GM19467 (cell line): Measurements from ENCODE around the gene RALGPS2.
"Not testable (repeated sequence)": the region's sequence is repeated elsewhere in the genome, so short reads cannot be mapped to it uniquely, and the experiment has no call there.

Experiments used
- ATAC-seq: cut with Tn5 transposase; IDR thresholded peaks from one replicate; pipeline ENCODE4 v1.9.1; 2021; ENCODE audit warnings: mild to moderate bottlenecking, moderate library complexity; ENCODE audit not compliant: unreplicated experiment

Gene RALGPS2

GRCh38 chr1:178724376-178724727 is 692 bp upstream of the RALGPS2 start:
- no peak for ATAC-seq

GRCh38 chr1:178725466-178726086 is 532 bp downstream of the RALGPS2 start:
- ATAC-seq = peak; percentile 22

- peak; percentile 73 for ATAC-seq
Observed at GRCh38 chr1:178726087-178726517, 1.1 kb downstream of the RALGPS2 start.

GRCh38 chr1:178726545-178726944 is 1.5 kb downstream of the RALGPS2 start:
- no peak for ATAC-seq

DNA sequence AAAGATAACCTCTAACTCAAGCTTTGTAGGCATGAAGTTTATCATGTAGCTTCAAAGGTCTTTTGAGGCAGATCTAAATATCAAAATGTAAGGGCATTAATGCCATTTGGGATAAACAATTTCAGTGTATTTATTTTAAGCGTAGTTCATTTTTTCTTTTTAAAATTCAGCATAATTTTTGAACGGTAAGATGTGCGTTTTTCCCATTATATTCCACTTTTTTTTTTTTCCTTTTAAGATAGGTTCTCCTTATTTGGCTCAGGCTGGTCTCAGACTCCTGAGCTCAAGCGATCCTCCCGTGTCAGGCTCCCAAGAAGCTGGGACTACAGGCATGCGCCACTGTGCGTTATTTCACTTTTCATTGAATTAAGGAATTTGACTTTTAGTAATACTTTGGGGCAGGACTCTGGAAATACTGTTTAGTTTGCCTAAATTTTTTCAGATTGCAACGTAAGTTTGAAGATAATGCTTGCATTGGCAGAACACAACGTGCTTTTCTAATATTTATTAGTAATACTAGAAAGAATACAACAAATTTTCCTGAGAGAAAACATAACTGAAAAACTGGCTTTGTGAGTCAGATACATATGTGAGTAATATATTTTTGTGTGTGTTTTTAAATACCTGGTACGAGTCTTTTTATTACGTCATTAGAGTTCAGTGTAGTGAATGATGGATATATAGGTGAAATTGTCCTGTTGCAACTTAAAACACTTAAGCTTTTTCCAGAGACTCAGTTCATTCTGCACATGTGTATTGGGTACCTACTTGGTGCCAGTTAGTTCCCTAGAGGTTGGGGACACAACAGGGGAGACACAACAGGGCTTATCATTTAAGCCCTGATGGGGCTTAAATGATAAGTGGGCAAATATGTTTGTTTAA is 2.2 kb downstream of the RALGPS2 start:
- ATAC-seq = no peak

GRCh38 chr1:178733972-178734371 is 8.9 kb downstream of the RALGPS2 start:
- ATAC-seq = no peak

GRCh38 chr1:178738780-178739179 is 13.7 kb downstream of the RALGPS2 start:
- no peak for ATAC-seq

GRCh38 chr1:178739285-178740045 is 14.4 kb downstream of the RALGPS2 start:
- no peak for ATAC-seq

DNA sequence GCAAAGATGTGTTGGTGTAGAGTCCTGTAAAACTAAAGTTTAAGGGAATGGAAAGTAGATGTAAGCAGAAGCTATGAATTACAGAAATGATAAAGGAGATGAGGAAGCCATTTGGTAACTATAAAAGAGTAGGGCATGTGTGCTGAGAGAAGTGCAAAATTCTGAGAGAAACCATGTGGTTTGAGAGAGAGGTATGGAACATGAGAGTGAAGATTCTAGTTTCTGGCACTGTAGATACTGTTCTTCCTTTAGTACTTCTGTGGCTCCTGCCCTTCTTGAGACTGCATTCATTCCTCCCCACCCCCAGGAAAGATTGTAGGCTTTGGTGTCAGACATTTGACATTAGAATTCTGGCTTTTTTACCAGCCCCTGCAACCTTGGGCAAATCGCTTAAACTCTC is 15.4 kb downstream of the RALGPS2 start:
- ATAC-seq = no peak

DNA sequence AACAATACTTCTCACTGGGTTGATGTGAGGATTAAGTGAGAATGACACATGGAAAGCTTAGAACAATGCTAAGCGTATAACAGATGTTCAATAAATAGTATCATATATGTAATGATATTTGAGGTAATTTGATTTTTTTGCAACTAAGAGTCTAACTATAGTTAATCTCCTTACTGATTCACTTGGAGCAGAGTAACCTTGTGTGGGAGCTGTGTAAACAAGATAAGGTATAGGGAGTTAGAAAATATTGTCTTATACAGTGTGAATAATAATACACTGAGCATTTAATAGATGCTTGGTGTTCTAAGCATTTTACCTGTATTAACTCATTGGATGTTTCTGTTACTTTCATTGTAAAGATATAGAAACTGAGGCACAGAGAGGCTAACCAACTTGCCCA is 15.9 kb downstream of the RALGPS2 start:
- no peak for ATAC-seq

- no peak for ATAC-seq
Observed at GRCh38 chr1:178743801-178744200, 18.8 kb downstream of the RALGPS2 start.

- no peak for ATAC-seq
Observed at GRCh38 chr1:178745260-178745659, 20.2 kb downstream of the RALGPS2 start.

DNA sequence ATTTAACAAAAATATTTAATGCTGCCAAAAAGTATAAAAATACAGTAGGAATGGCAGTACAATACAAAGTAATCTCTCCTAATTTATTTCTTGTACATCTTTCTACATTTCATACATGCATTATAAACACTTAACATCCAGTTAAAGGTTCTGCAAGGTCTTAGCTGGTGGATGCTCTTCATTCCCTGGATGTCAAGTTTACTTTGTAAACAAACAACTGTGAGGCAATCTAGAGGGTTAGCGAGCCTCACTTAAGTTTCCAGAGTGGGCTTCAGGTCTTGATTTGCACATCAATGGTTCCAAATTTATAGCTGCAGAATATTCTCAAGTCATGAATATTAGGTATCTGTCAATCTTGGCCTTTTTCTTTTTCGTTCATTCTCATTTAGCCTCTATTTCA is 21.3 kb downstream of the RALGPS2 start:
- no peak for ATAC-seq

- ATAC-seq = not testable (repeated sequence)
Observed at GRCh38 chr1:178747361-178747760, 22.3 kb downstream of the RALGPS2 start.

DNA sequence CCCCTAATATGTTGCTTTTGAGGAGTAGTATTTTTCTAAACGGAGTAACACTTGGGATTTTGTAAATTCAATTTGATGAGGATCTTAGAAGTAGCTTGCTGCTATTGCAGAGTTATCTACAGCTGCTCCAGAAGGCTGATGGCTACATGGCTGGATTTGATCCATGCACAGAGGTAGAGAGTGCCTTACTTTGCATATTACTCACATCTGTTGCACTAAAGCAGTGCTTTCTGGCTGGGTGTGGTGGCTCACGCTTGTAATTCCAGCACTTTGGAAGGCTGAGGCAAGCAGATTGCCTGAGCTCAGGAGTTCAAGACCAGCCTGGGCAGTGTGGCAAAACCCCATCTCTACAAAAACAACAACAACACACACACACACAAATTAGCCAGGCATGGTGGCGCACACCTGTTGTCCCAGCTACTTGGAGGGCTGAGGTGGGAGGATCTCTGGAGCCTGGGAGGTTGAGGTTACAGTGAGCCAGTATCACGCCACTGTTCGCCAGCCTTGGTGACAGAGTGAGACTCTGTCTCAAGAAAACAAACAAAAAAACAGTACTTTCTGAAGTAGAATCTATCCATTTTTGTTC is 24.6 kb downstream of the RALGPS2 start:
- ATAC-seq = no peak

DNA sequence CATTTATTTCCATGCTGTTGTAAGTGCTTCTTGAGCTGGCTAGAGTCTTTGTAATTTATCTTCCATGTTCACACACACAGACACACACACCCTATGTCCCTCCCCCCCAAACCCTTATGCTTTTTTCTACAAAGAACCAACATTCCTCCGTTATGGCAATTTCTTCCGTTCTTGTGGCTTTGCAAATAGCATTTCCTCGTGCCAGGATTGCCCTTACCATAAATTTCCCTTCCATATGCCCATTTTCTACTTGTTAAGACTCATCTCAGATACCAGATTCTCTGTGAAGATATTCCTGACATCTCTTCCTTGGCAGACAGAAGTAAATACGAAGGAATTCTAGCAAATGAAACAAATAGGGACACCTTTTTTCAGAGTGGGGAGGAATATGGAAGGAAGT is 26.0 kb downstream of the RALGPS2 start:
- ATAC-seq = no peak

GRCh38 chr1:178752891-178753290 is 27.8 kb downstream of the RALGPS2 start:
- ATAC-seq = no peak

- ATAC-seq = not testable (repeated sequence)
Observed at GRCh38 chr1:178754655-178755256, 29.7 kb downstream of the RALGPS2 start.

DNA sequence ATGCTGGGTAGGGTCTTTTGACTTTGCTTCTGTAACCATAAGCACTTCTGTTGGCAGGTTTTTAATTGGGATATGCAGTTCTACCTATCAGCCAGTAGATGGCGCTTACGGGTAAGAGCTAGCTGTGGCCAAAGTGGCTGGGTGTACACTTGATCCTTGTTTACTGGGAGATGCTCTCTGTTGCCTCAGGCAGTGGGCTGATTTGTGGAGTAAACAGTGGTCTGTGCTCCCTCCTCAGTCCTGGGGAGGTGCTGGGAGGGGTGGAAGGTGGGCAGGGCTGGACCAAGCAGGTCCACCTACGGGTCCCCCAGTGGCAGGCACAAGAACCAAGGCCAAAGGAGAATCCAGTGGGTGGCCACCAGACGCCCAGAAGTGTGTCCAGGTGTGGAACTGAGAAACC is 43.4 kb downstream of the RALGPS2 start:
- ATAC-seq = no peak

DNA sequence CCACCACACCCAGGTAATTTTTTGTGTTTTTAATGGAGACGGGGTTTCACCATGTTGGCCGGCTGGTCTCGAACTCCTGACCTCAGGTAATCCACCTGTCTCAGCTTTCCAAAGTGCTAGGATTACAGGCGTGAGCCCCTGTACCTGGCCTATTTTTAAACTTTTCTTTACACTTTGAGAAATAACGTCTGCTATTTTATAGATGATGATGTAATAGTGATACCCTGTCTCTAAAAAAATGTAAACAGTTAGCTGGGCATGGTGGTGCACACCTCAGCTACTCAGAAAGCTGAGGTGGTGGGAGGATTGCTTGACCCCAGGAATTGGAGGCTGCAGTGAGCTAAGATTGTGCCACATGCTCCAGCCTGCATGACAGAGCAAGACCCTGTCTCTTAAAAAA is 47.9 kb downstream of the RALGPS2 start:
- ATAC-seq = no peak

GRCh38 chr1:178774263-178774662 is 49.2 kb downstream of the RALGPS2 start:
- ATAC-seq = no peak
